Spleen (tissue), 7 donors: Measurements from ENCODE around the gene C2CD2.

Source experiments
- CTCF ChIP-seq, 11 experiments: fragments of 200-600 bp in 7 of 11; fragments of 450-650 bp in 4 of 11; sonication (generic) in 4 of 11; IDR thresholded peaks in 8 of 11; conservative IDR thresholded peaks in 3 of 11; 1 replicate in 7 of 11; 2 replicates in 4 of 11; pipeline versions ENCODE4 v1.4.0 to v1.8.0; 2016 to 2021; ENCODE audit warnings: antibody characterized with exemption in 11 of 11, inconsistent platforms in 4 of 11, mild to moderate bottlenecking in 1 of 11
- POLR2A ChIP-seq, 3 donors: fragments of 450-650 bp; IDR thresholded peaks; one replicate each; pipeline ENCODE4 v1.5.1; 2017; ENCODE audit warnings: antibody characterized with exemption in 3 of 3, mild to moderate bottlenecking in 1 of 3
- donor health status: DM: no; HTN: no; CAD: no; lungs with moderate emphysema.
- donor health status: DM: no; HTN: no; CAD: no.
- donor health status: DM: no; HTN: no; CAD: no.

GRCh38 chr21:41894922-41895557 is 58.8 kb downstream of the C2CD2 start:
- TF ChIP-seq CTCF (IDR thresholded peaks at IDR 0.05 in 8 of 11, conservative IDR thresholded peaks at IDR 0.05 in 3 of 11), result no peak
- TF ChIP-seq POLR2A (IDR thresholded peaks at IDR 0.05), result no peak
